ENCODE data around the gene FXN.
"Not testable (repeated sequence)": the region's sequence is repeated elsewhere in the genome, so short reads cannot be mapped to it uniquely, and the experiment has no call there.

The FXN gene

DNA sequence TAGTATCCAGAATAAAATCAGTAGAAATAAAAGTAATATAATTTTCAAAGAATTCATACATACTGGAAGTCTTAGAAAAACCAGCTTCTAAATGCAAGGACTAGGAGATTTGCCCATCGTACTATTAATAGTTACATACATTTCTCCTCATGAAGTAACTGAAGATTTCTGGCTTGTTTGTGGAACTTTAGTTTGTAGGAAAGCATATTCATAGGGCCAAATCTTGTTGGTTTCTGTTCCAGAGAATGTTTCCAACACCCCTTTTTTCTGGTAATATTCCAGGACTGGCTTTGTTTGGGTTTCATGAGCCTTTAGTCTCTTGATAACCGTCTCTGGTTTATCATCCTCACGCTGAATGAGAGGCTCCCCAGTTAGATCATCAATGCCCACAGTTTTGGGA is 72.2 kb downstream of the FXN start:
- DNase-seq, result no peak

DNA sequence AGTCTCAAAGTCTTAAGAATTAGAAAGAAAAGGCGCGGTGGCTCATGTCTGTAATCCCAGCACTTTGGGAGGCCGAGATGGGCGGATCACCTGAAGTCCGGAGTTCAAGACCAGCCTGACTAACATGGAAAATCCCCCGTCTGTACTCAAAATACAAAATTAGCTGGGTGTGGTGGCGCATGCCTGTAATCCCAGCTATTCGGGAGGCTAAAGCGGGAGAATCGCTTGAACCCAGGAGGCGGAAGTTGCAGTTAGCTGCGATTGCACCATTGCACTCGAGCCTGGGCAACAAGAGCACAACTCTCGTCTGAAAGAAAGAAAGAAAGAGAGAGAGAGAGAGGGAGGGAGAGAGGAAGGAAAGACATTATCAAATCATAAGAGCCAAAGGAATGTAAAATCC is 73.2 kb downstream of the FXN start:
- not testable (repeated sequence) for DNase-seq

DNA sequence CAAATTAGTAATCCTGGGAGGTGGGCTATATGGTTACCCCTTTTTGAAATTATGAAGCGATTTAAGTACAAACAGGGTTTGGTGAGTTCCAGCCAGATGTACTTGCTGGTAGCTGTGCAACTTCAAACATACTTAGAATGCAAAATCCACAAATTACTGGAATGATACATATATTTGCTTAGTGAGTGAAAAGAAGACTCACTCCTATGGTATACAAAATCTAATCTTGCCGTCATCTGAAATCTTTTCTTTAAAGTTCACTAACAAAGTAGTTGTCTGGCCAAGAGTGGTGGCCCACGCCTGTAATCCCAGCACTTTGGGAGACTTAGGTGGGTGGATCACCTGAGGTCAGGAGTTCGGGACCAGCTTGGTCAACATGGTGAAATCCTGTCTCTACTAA is 73.6 kb downstream of the FXN start:
- no peak for DNase-seq

DNA sequence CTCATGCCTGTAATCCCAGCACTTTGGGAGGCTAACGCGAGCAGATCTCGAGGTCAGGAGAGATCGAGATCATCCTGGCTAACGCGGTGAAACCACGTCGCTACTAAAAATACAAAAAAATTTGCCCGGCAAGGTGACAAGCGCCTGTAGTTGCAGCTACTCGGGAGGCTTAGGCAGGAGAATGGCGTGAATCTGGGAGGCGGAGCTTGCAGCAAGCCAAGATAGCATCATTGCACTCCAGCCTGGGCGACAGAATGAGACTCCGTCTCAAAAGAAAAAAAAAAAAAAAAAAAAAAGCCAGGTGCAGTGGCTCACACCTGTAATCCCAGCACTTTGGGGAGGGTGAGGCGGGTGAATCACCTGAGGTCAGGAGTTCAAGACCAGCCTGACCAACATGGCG is 77.1 kb downstream of the FXN start:
- DNase-seq, result not testable (repeated sequence)

DNA sequence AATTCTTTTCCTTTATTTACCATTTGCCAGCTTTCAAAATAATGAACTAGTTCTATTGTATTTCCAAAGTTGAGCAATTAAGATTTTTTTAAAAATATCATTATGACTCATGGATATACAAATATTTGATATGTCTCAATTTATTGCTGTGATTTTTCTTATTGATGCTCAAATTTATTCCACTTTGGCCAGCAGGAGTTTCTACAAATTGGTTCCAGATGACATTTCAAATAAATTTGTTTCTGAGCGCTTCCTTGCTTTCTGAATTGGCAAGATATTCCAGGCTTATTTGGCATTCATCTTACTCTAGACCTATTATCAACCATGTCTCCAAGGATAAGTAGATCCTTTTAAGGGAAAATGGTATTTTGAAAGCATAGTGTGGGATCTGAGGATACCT is 80.1 kb downstream of the FXN start:
- peak; percentile 18 for DNase-seq

DNA sequence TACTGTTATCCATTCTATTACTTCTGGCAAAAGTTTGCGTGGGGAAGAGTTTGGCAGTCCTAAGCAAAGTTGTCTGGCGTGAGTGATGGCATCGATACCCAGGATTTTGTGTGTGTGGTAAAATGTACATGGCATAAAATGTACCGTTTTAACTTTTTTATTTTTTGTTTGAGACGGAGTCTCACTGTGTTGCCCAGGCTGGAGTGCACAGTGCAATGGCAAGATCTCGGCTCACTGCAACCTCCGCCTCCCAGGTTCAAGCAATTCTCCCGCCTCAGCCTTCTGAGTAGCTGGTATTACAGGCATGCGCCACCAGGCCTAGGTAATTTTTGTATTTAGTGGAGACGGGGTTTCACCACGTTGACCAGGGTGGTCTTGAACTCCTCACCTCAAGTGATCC is 83.1 kb downstream of the FXN start:
- DNase-seq, result no peak

DNA sequence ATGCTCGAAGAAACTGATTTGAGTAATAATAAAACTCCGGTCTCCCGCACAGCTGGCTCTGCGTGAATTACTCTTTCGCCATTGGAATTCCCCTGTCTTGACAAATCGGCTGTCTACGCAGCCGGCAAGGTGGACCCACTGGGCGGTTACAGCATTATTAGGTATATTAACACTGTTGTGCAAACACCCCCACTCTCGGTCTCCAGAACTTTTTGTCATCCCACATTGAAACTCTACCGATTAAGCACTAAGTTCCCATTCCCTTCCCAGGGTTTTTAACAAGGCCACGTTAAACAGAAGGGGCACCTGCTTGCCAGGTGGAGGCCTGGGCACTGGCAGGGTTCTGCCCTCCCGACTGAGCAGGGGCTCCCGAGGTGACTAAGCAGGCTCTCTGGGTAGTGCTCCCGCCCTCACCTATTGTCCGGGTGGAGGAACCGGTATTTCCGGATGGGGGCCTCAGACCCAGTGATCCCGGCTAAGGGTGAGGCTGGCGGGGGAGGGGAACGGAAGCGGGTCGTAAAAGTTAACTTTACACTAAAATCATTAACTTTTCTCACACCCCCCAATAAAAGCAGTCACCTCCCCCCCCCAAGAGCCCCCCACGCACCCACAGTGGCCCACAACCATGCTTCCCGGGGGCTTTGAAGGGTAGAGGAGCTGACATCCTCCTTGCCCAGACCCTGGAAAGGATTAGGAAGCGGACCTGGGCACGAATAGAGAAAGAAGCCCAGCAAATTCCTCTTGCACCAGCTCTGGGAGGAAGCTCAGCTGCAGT is 85.0 kb downstream of the FXN start:
- peak; percentile 57 for DNase-seq

GRCh38 chr9:69121155-69122081 is 85.9 kb downstream of the FXN start:
- peak; percentile 82 for DNase-seq

- no peak for DNase-seq
These were observed 86.6 kb downstream of the FXN start for GRCh38 chr9:69122082-69122548.

DNA sequence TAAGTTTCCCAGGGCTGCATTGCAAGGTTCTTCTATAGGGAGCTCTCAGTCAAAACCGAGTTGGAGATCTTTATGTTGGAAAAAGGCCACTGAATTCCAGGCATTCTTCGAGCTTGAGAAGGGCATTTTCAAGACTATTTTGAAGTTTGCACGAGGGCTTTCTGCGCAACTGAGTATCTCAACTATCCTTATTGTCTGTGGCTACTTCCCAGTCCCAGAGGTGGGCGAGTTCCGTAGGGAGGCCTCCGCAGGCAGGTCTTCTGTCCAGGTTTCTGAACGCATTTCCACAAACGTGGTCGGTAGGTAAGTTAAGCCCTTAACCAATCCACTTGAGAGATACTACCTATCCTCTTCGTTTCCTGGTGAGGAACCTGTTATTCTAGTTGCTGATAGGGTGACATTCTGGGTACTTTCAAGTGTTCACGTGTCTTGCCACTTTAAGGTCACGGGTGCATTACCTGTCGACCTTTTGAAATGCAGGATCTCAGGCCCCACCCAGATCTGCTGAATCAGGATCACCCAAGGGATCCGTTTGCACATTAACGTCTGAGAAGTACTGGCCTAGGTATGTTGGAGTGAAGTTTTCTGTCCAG is 87.1 kb downstream of the FXN start:
- DNase-seq, result peak; percentile 68

GRCh38 chr9:69130456-69131441 is 95.2 kb downstream of the FXN start:
- DNase-seq, result peak; percentile 52

DNA sequence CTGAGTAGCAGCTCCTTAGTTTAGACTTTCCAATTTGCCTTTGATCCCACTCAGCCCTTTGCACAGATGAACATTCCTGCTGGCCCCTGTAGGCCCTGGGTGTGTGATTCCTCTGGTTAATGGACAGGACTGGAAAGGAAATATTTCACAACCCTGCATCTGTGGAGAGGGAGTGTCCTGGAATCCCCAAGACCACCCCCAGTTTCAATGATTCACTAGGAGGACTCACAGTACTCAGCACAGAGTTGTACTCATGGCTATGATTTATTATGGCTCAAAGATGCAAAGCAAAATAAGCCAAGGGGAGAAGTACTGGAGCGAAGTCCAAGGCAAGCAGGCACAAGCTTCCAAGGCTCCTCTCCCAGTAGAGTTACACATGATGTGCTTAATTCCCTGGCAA is 96.1 kb downstream of the FXN start:
- DNase-seq, result peak; percentile 31

GRCh38 chr9:69132361-69132760 is 96.8 kb downstream of the FXN start:
- DNase-seq, result no peak

GRCh38 chr9:69134412-69134811 is 98.9 kb downstream of the FXN start:
- DNase-seq, result no peak

DNA sequence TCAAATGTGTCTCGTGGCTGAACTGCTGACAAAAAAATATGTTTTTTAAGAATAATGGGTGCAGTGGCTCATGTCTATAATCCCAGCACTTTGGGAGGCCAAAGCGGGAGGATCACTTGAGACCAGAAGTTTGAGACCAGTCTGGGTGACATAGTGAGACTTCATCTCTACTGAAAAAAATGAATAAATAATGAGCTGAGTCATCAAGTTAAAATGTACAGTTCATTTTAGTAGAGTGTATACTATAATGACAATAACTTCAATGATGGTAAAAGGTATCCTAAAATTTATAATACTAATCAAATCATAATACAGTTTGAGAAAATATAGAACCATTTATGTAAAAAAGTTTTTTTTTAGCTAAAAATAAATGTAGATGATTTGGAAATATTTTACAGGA is 100.6 kb downstream of the FXN start:
- no peak for DNase-seq

DNA sequence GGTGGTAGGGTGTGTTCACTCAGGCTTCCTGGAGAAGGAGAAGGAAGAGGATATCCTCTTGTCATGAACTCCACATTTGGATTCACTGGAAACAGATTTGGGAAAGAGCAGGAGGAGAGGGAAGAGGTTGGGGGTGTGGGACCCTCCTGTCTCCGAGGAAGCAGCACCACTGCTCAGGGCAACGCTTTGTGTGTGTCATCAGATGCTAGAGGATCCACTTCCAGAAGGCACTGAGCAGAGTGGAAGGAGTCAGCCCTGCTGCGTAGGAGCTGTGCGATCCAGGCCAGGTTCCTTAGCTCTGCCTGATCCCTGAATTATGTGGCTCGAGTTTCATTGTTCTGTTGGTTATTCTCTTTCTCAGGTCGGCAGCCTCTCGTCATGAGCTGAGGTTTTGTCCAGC is 101.2 kb downstream of the FXN start:
- no peak for DNase-seq

- no peak for DNase-seq
These were observed 101.8 kb downstream of the FXN start for GRCh38 chr9:69137311-69137710.

- DNase-seq, result no peak
These were observed 104.0 kb downstream of the FXN start for GRCh38 chr9:69139596-69139995.

DNA sequence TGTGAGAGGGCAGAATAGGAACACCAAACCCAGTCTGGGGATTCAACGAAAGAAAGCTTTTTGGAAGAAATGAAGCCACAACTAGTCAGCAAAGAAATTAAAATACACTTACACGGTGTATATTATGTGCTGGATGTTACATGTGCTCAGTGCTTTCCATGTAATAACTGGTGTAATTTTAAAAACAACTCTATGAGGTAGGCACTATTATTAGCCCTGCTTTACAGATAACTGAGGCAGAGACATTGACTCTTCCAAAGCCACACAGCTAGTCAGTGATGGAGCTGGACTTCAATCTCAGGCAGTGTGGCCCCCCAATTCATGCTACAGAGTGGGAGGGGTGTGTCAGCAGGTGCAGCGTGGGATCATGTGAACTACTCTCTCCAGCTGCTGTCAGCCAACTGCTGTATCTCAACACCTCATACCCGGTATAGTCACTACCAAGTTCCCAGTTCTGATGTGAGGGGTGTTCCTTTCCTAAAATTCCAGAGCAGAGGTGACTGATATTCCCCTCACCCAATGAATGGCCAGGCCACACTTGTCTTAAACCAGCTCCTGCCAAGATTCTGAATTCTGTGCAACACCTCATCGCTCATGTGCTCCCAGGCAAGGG is 104.7 kb downstream of the FXN start:
- no peak for DNase-seq

- no peak for DNase-seq
These were observed 106.3 kb downstream of the FXN start for GRCh38 chr9:69141851-69142250.

DNA sequence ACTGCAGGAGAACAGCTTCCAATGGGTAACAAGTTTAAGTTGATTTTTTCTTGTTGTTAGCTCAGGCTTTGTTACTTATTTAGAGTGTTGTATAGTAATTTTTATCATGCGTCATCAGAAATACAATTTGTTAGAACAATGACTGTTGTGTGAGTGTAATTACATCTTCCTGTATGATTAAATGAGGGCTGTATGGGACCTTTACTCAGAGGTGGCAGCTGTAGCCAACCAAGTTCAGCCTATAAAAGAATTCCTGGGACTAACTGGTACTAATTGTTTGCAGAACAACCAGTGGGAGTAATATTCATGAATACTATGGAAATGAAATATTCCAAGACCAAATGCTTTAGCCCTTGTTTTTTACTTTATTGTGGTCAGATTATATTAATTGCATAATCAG is 107.7 kb downstream of the FXN start:
- no peak for DNase-seq
